K562 (cell line): ENCODE measurements around the gene HMGB1. TPM values are rescaled to one million over a fixed set of nuclear protein-coding genes. Genes with fewer than 3 reads are reported as not detected.

Source experiments
- CCAR2 ChIP-seq: fragments of 200-400 bp; formaldehyde crosslinking; IDR thresholded peaks from 2 replicates; pipeline ENCODE4 v1.6.1; 2017; ENCODE audit warnings: mild to moderate bottlenecking, low read depth, low read length
- CEBPG ChIP-seq, 3 experiments: fragments of 200-800 bp in 1 of 3; sonication (Bioruptor generic) in 1 of 3; sonication (generic) in 1 of 3; formaldehyde crosslinking in 1 of 3; IDR thresholded peaks in 2 of 3; conservative IDR thresholded peaks in 1 of 3; 2 replicates each; pipeline versions ENCODE4 v1.6.1 to v1.8.0; 2016 to 2022; ENCODE audit warnings: missing compliant biosample characterization in 2 of 3, missing genetic modification characterization in 2 of 3, mild to moderate bottlenecking in 1 of 3, missing genetic modification reagents in 1 of 3
- FOXP4 ChIP-seq: sonication (generic); formaldehyde crosslinking; IDR thresholded peaks from 2 replicates; pipeline ENCODE4 v1.8.0; 2022; ENCODE audit warnings: mild to moderate bottlenecking, missing genetic modification reagents, borderline replicate concordance
- HMGN3 ChIP-seq: IDR thresholded peaks from 2 replicates; pipeline ENCODE4 v1.6.1; 2011; ENCODE audit warnings: borderline replicate concordance, low read depth, mild to moderate bottlenecking, mixed read lengths, low read length; ENCODE audit not compliant: insufficient read length; ENCODE audit errors: extremely low read depth
- MYC ChIP-seq, 2 experiments: fragments of 250-450 bp in 1 of 2; sonication (Bioruptor Pico) in 1 of 2; IDR thresholded peaks; 2 replicates each; pipeline versions ENCODE4 v1.5.1 to v1.6.1; 2012 to 2021; ENCODE audit warnings: low read depth in 2 of 2, borderline replicate concordance in 1 of 2, improper control_type of control experiment in 1 of 2, low read length in 1 of 2, mild to moderate bottlenecking in 1 of 2, moderate library complexity in 1 of 2
- NONO ChIP-seq, 2 experiments: fragments of 200-400 bp in 1 of 2; fragments of 450-650 bp in 1 of 2; formaldehyde crosslinking in 1 of 2; IDR thresholded peaks; 2 replicates each; pipeline ENCODE4 v1.6.1; 2017; ENCODE audit warnings: low read depth in 2 of 2, mild to moderate bottlenecking in 2 of 2, moderate library complexity in 2 of 2, low read length in 1 of 2
- RBM25 ChIP-seq: fragments of 200-400 bp; formaldehyde crosslinking; IDR thresholded peaks from 2 replicates; pipeline ENCODE4 v1.6.1; 2018; ENCODE audit warnings: low read length, low read depth, moderate library complexity; ENCODE audit not compliant: severe bottlenecking
- SAFB ChIP-seq: fragments of 200-400 bp; formaldehyde crosslinking; IDR thresholded peaks from 2 replicates; pipeline ENCODE4 v1.6.1; 2017; ENCODE audit warnings: low read depth, low read length, borderline replicate concordance
- TGIF2 ChIP-seq: sonication (generic); formaldehyde crosslinking; IDR thresholded peaks from 2 replicates; pipeline ENCODE4 v1.8.1; 2022; ENCODE audit warnings: mild to moderate bottlenecking, missing genetic modification reagents, moderate library complexity
- ZBTB7A ChIP-seq: IDR thresholded peaks from 2 replicates; pipeline ENCODE4 v1.6.1; 2011; ENCODE audit warnings: low read depth, mild to moderate bottlenecking, low read length, moderate library complexity, borderline replicate concordance; ENCODE audit not compliant: control insufficient read depth
- ZBTB9 ChIP-seq: fragments of 450-650 bp; formaldehyde crosslinking; IDR thresholded peaks from 2 replicates; pipeline ENCODE4 v1.4.0; 2020; ENCODE audit warnings: mild to moderate bottlenecking, moderate library complexity
- ZNF318 ChIP-seq, 2 experiments: fragments of 450-650 bp; IDR thresholded peaks; 2 replicates each; pipeline ENCODE4 v1.6.1; 2016; ENCODE audit warnings: mild to moderate bottlenecking in 2 of 2, borderline replicate concordance in 1 of 2, low read depth in 1 of 2, moderate library complexity in 1 of 2
- polyA plus RNA-seq, 8 experiments: library from polyadenylated mRNA; depleted of rRNA in 4 of 8; stranded (reverse) in 5 of 8; unstranded in 3 of 8; fragments of >200 nt; fragmentation: Nextera tagmentation in 2 of 8; fragmentation: Illumina TruSeq in 1 of 8; extraction: Ambion mirVana in 2 of 8; extraction: Trizol in 1 of 8; gene quantifications; 2 replicates each; pipeline versions ENCODE4 v1.2.1 to v1.2.3, GENCODE V29; 2011 to 2014; ENCODE audit warnings: inconsistent platforms in 1 of 8, missing spikeins in 1 of 8
- total RNA-seq, 7 experiments: library from RNA; depleted of rRNA in 6 of 7; stranded (reverse); fragments of >200 nt in 6 of 7; fragmentation: Illumina TruSeq in 2 of 7; extraction: Trizol in 2 of 7; gene quantifications; 2 replicates each; pipeline versions ENCODE4 v1.2.1 to v1.2.3, GENCODE V29; 2011 to 2021; ENCODE audit warnings: low replicate concordance in 1 of 7

Gene HMGB1
- total and polyA plus RNA-seq, 9 of the 15 experiments (the other 6 are each of a cell fraction or from before 2014, with no cell fraction given) = 442 to 1,896 (median 933) TPM

- no peak for TF ChIP-seq CEBPG (CRISPR knock-in tag; IDR thresholded peaks at IDR 0.05)
- no peak for TF ChIP-seq CEBPG (tag; conservative IDR thresholded peaks at IDR 0.05 in 1 of 2, IDR thresholded peaks at IDR 0.05 in 1 of 2)
- TF ChIP-seq FOXP4 (CRISPR knock-in tag) = no peak
- peak; percentile 17 for TF ChIP-seq HMGN3
- no peak for TF ChIP-seq SAFB
- TF ChIP-seq NONO (IDR thresholded peaks at IDR 0.05; ENCODE audit: low read depth in 2 of 2, low read length in 1 of 2) = peak in 1 of 2 experiments; percentile 50; a peak in 1 of 4 replicates
- TF ChIP-seq TGIF2 = no peak
- no peak for TF ChIP-seq RBM25
- TF ChIP-seq ZNF318 (IDR thresholded peaks at IDR 0.05; ENCODE audit: borderline replicate concordance in 1 of 2, low read depth in 1 of 2) = no peak
- TF ChIP-seq ZBTB7A = peak; percentile 71; the same call in 1 of the 2 replicates
- peak; percentile 81 for TF ChIP-seq MYC (IDR thresholded peaks at IDR 0.05; ENCODE audit: low read depth, low read length)
- TF ChIP-seq MYC (CRISPR knock-in tag; IDR thresholded peaks at IDR 0.05; ENCODE audit: borderline replicate concordance, low read depth) = no peak
- 0 out of 2 replicates have a peak, but pooled peaks have one; percentile 66 for TF ChIP-seq ZBTB9 (CRISPR knock-in tag)
- TF ChIP-seq CCAR2 = no peak
Observed at GRCh38 chr13:30464496-30465342, 1.0 kb downstream of the HMGB1 start (continued).
